IPS-11a (cell line): ENCODE measurements around the gene TUT1.

Experiments used
- H3K4me3 ChIP-seq: one replicate; pipeline ENCODE4 v1.5.1; 2013; ENCODE audit warnings: low read depth, low read length, control low read depth

TUT1 gene

DNA sequence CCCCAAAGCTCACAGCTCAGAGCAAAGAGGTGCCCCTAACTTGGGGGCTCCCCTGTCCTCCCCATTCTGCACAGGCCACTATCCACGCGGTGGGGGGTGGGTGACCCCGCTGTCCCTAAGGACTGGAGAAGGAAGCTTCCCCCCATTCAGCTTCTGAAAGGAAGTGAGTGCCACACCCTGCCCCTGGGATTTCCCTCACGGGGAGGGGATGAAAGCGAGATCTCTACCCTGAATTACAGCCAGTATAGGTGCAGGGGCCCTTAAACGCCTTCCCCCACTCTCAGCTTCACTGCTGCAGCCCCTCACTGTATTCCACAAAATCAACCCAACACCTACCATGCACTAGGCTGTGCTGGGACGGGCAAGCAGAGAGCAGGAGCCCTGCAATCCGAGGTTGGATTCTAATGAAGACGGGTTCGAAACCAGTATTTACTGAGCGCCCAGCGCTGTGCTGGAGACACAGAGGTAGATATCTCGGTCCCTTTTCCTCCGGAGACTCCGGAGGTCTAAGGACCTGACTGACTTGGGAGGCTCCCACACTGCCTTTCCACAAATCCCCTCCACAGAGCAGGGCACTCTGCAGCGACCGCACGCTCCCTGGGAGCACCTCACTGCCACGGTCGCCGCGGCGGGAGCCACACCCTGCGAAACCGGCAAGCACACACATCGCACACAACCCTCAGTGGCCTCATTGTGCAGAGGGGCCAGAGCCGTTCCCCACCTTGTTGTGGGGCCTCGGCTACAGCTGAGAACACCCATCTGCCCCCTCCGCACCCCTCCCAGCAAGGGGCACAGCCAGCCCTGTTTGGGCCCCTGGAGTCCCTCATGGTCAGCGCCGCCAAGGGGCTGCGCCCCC is 46.5 kb downstream of the TUT1 start:
- peak overlapping the region; percentile 71 for H3K4me3 ChIP-seq

DNA sequence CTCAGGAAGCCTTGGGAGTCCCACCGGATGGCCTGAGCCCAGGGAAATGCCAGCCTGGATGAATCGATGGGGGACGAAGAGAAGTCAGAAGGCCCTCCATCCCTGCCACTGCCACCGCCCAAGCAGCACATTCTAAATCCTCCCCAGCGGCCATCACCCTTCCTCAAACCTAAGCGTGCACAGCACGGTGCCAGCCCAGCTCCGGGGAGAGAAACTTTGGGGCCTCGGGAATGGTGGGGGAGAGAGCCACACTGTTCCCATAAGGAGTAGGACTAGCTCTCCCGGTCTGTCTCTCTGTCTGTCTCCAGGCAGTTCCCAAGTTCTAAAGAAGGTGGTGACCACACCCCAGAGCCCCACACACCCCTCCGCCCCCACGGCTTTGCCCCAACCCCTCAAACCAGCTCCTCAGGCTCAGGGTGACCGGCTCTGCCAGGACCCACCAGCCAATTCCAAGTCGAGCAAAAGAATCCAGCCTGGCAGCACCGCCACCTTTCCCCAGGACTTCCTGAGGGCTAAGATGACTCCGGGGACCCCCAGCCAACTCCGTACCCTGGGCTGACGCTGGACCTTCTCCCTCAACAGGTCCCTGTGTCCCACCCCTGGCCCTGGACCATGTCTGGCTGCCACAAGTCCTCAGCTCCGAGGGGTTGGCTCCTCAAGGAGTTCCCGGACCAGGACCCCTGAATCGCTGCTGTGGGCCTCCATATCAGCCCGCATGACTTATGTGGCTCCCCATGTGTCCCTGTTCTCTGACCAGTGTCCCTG is 47.5 kb downstream of the TUT1 start:
- H3K4me3 ChIP-seq, result no peak overlapping the region

DNA sequence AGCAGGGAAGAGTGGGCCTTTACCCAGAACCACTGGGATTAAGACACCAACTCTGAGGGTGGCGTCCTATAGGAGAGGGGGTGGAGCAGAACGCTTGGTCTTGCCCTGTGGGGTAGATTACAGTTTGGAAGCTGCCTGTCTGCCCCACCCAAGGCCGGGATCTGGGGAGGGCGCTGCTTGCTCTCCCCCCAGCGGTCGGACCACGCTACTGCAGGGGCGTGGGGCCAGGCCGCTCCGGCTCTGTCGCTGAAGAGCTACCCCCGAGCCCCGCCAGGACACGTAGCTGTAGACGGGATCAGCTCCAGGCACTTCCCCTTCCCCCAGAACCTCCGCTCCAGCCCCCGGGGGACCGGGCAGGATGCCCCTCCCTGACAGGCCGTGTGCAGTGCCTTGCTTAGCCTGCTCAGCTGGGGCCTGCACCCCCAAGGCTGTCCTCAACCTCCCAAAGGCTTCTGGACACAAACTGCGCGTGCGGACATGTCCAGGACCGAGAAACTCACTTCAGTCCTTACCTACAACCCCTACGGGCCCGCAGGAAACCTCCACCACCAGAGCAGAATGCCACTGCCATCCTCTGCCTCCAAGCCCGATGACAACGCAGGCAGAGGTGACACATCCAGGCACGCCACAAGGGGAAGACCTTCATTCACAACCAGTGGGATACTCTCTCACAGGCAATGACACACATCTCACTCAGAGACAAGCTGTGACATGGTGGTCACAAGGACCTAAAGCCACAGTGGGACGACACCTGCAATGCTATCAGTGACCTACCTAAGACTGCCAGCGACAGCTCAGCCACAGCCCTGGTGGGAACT is 48.4 kb downstream of the TUT1 start:
- H3K4me3 ChIP-seq, result no peak overlapping the region

DNA sequence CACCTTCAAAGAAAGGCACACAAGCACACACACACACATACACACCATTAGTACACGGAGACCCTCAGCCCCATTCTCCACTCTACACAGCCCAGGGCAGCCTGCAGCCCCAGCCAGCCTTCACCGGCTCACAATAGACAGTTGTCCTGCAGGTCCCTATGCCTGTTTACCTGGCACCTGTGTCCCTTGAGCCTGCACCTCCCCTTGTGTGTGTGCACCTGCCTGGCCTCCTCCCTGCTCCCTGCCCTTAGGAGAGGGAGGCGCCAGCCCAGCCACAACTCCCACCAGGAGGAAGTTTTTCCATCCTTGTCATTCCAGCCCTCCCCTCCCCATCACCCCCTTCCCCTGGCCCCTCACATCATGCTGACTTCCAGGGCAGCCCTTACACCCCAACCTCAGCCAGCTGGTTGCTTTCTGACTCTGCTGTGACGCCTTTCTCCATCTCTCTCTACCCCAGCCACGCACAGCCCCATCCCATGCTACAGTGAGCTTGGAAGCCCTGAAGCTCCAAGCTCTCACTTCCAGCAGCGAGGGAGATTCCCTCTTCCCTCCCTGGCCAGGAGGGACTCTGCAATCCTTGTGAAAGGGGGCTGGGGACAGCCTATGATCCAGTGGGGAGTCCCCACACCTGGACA is 49.1 kb downstream of the TUT1 start:
- H3K4me3 ChIP-seq, result no peak overlapping the region

DNA sequence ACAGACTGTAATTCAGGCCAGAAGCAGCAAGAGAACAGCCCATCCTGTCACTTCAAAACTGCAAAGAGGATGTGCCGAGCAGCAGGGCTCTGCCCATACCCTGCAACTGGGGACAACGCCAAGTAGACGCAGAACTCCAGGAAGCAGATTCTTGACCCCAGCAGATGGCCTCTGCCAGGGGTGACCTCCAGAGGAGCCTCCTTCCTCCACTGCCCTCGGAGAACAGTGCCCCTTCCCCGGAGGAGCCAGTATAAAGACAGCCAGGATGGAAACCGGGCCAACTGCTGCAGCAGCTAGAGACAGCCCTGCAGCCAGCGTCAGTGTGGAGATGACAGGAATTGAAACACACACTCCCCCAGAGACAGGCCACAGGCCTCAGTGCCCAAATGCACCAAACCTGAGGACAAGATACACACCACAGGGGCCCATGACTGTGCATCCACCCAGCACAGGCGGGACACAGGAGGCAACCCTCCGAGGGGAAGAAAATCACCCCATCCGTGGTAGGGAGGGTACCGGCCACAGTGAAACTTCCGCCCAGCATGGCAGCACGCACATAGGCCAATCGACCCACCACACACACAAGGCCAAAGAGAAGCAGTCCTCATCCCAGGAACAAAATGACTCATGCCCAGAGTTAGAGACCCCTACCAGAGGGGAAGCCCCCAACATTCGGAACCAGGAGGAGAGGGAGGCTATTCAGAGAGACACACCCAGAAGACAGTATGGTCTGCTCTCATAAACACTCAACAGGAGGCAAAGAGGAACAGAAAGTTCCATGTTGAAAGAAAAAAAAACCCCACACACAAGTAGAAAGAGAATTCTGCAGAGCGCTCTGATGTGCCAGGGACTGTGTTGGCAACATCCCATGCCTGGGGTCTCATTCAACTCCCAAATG is 50.3 kb downstream of the TUT1 start:
- no peak overlapping the region for H3K4me3 ChIP-seq

DNA sequence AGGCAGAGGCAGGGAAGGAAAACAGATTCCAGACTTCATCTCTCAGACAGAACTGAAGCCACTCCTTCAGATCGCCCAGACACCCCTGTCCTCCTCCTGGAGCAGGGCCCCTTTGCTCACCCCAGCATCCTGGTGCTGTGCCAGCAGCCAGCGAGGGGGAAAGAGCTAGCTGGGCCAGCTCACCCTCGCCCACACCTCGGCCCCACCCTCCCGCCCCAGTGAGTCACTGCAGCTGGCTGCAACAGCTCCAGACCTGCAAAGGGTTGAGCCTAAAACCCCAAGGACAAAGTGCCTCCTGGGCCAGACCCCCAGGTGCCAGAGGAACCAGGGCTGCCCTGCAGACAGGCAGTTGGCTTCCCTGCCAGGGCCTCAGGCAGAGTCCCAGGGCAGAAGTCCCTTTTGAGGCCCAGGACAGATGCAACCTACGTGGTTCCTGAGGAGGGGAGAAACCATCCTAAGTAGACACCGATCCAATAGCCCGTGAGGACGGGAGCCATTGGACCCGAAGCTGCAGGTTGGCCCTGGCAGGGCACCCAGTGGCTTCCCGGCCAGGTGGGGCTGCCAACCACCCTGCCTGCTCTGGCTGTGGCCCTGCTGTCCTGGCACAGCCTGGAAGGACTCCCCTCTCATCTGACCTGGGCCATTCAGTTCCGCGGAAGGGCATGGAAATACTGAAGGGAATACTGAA is 51.9 kb downstream of the TUT1 start:
- H3K4me3 ChIP-seq, result no peak overlapping the region

DNA sequence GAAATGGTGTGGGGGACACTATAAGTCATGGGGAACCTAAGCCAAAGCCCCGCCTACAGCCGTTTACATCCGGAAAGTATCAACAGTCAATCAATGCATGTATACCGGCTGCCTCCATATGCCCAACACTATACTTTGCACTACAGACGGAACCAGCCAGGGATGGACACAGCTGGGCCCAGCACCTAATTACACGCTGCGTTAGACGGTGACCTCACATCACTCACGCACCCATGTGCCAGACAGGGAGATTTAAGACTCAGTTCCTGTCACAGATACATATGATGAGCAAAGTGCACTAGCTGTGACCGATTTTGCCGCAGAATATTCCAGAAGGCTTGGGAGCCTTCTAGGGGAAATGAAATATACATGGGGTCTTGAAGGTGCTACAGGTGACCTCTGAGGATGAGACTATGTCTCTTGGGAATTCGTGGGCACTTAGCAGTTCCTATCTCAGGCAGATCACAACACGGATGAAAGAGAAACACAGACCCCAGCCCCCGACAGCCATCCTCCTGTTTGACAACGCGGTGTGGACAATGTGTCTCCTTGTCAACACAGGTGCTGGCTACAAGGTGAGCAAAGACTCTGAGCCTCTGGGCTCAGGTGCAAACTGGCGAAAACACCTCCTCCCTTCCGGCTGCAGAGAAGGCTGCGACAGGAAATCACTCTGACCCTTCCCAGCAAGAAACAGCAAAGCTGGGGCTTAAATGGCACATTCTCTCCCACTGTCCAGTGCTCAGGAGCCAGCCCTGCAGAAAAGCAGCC is 52.7 kb downstream of the TUT1 start:
- no peak overlapping the region for H3K4me3 ChIP-seq

DNA sequence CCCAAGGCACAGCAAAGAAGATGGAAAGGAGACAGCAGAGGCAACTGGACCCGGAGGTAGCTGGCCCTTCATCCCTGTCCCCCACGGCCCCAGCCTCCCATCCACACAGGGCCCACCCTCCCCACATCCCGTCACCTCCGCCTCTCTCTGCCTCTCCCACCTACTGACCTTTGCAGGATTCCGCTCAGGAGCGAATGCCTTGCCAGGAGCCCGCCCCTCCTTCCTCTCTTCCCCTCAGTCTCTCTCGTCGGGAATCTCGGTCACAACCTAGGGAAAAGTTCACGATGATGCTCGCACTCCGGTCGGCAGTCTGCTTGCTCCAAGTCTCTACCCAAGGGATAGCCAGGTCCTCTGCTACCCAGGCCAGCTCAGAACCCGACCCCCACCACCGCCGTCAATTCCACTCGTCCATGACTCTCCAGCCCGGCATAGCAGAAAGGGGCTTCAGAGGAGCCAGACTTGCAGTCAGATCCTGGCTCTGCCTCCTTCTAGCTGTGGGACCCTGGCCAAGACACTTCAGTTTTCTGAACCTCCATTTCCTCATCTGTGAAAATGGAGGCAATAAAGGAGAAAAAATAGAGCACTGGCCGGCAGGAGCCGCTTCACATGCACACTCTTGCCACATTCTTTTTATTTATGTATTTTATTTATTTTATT is 54.9 kb downstream of the TUT1 start:
- H3K4me3 ChIP-seq, result no peak overlapping the region

DNA sequence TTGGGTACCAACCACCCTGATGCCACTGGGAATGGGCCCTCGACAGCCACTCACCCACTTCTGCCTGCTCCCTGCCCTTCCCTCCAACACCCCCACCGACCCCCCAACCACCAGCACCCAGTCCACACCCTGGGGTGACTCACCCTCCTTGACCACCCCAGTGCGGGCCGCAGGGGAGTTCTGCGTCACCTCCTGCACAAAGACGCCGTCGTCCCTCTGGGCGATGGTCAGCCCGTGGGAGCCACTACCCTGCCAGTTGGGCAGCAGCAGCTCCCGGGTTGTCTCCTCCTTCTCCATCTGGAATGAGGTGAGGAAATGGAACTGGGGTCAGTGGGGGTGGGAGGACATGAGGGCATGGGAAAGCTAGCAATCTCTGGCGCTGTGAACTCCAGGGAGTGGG is 55.5 kb downstream of the TUT1 start:
- no peak overlapping the region for H3K4me3 ChIP-seq

DNA sequence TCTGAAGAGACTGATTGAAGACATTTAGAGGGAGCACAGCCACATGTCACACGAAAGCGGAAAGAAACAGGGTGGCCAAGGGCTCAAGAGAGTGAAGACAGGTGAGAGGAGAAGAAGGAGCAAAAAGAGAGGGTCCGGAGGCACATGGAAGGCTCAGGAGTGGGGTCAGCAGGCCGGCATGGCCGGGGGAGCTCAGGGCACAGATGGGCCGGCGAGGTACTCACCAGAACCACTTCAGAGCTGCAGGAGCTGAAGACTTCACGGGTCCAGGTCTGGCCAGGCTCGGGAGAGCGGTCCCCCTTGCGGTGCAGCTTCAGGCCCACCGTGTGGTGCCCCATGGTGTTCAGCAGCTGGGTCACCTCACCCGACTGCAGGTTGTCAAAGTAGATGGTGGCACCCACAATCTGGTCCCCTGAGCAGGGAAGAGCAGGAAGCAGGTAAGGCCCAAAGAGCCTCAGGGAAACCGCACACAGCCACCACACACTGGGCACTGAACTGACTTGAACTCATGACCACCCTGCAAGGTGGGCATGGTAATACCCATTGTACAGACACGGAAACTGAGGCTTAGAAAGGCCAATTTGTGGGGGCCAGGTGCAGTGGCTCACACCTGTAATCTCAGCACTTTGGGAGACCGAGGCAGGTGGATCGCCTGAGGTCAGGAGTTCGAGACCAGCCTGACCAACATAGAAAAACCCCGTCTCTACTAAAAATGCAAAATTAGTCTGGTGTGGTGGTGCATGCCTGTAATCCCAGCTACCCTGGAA is 56.4 kb downstream of the TUT1 start:
- no peak overlapping the region for H3K4me3 ChIP-seq

DNA sequence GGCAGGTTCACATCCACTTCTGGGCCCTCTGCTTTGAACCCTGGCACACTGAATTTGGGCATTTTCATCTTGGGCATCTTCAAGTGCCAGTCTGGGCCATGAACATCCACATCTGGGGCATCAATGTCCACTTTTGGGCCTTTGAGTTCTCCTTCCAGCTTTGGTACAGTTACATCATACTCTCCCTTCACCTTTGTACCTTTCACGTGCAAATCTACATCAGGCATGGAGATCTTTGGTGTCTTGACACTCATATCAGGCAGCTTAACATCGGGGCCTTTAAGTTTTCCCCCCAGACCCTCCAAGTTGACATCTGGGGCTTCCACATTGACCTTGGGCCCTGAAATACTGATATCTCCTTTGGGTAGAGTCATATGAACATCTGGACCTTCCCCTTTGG is 59.2 kb downstream of the TUT1 start:
- H3K4me3 ChIP-seq, result no peak overlapping the region
